Activated CD4-positive, alpha-beta T cell treated with anti-CD3 and anti-CD28 coated beads for 36 hours (primary cell): ENCODE results near the gene CISH. TPM values are rescaled to one million over a fixed set of nuclear protein-coding genes. Genes with fewer than 3 reads are reported as not detected.

Experiments used
- ATAC-seq: fragments of 200-7000 bp; cut with Tn5 transposase; one replicate; pipeline ENCODE4 v1.10.0; 2021; ENCODE audit warnings: mild to moderate bottlenecking, moderate library complexity
- CTCF ChIA-PET: fragments of 350-600 bp; sonication (Branson Sonifier 250); formaldehyde crosslinking; loops from one replicate; lab custom pipeline; 2021; ENCODE audit warnings: antibody characterized with exemption; lab: Charles Lee
- POLR2A ChIA-PET: fragments of 350-600 bp; sonication (Branson Sonifier 250); formaldehyde crosslinking; loops from one replicate; lab custom pipeline; 2021; ENCODE audit warnings: antibody characterized with exemption, inconsistent platforms; lab: Charles Lee
- DNase-seq: peaks from one replicate; pipeline ENCODE4 v3.0.0-alpha.2; 2020
- H3K27ac Mint-ChIP-seq: one replicate; pipeline ENCODE4 v1.8.0; 2021; ENCODE audit warnings: mixed read lengths
- H3K27me3 Mint-ChIP-seq: one replicate; pipeline ENCODE4 v1.8.0; 2021; ENCODE audit warnings: mixed read lengths
- H3K36me3 Mint-ChIP-seq: one replicate; pipeline ENCODE4 v1.8.0; 2021; ENCODE audit warnings: low read depth, mixed read lengths
- H3K4me1 Mint-ChIP-seq: one replicate; pipeline ENCODE4 v1.8.0; 2021; ENCODE audit warnings: mixed read lengths
- H3K4me3 Mint-ChIP-seq: one replicate; pipeline ENCODE4 v1.8.0; 2021; ENCODE audit warnings: mild to moderate bottlenecking, moderate library complexity, mixed read lengths
- H3K9me3 Mint-ChIP-seq: one replicate; pipeline ENCODE4 v1.8.0; 2021; ENCODE audit warnings: low read depth, mixed read lengths
- intact Hi-C, 2 experiments: fragments of 100-400 bp; cut with DNase I in 1 of 2; cut with micrococcal nuclease in 1 of 2; formaldehyde crosslinking; loops; one replicate each; pipeline versions ENCODE4 v1.14.2 to v1.15.1; 2022 to 2024; cut with DNase I, micrococcal nuclease
- total RNA-seq, 2 experiments: library from RNA; stranded (reverse); gene quantifications; one replicate each; pipeline ENCODE4 v1.2.3, GENCODE V29; 2021

CISH gene
- total RNA-seq, 2 experiments from 2014 or later = 265 to 269 TPM

DNA sequence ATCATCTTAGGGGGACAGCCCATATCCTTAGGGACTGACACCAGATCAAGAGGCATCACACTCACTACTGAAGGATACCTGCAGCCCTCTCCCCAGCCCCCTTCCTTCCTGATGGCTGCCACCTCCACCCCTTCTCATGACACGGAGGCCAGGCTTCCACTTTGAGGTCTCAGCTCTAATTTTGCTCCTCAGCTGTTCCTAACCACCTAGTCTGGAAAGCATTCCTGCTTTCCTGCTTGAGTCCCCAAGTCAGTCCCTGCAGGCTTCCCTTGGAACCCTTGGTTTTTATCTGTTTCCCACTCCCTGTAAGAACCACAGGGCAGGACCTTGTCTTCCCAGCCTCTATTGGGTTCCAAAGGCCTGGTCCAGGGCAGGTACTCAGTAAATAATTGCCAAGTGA, 47.3 kb downstream of the CISH start:
- H3K9me3 Mint-ChIP-seq = no peaks in the 10 kb centered on the region
- no peak for DNase-seq
- peaks cover 28% of the 10 kb centered on the region for H3K4me1 Mint-ChIP-seq
- ATAC-seq = no peak
- H3K36me3 Mint-ChIP-seq = peaks cover 2% of the 10 kb centered on the region
- H3K27me3 Mint-ChIP-seq = no peaks in the 10 kb centered on the region
- H3K4me3 Mint-ChIP-seq = no peak overlapping the region
- H3K27ac Mint-ChIP-seq = no peak overlapping the region
- CTCF ChIA-PET = interaction anchor here (0.7 to 1.6 kb wide), 3 partner anchors 14 to 217 kb away, joined by 3 to 5 read pairs (median 3); no protein-coding TSS in a partner anchor
- POLR2A ChIA-PET = no interaction called here
- intact Hi-C loops = no loop called here

- intact Hi-C loops = no loop called here
- POLR2A ChIA-PET = no interaction called here
- H3K27ac Mint-ChIP-seq = no peak overlapping the region
- H3K4me1 Mint-ChIP-seq = peaks cover 28% of the 10 kb centered on the region
- H3K4me3 Mint-ChIP-seq = no peak overlapping the region
- CTCF ChIA-PET = interaction anchor here (0.7 to 1.6 kb wide), 4 partner anchors 10 to 815 kb away, joined by 3 to 5 read pairs (median 4); no protein-coding TSS in a partner anchor
- H3K9me3 Mint-ChIP-seq = no peaks in the 10 kb centered on the region
- ATAC-seq = no peak
- H3K27me3 Mint-ChIP-seq = no peaks in the 10 kb centered on the region
- peaks cover 2% of the 10 kb centered on the region for H3K36me3 Mint-ChIP-seq
- DNase-seq = no peak
Observed at GRCh38 chr3:50563867-50564266, 47.7 kb downstream of the CISH start.

DNA sequence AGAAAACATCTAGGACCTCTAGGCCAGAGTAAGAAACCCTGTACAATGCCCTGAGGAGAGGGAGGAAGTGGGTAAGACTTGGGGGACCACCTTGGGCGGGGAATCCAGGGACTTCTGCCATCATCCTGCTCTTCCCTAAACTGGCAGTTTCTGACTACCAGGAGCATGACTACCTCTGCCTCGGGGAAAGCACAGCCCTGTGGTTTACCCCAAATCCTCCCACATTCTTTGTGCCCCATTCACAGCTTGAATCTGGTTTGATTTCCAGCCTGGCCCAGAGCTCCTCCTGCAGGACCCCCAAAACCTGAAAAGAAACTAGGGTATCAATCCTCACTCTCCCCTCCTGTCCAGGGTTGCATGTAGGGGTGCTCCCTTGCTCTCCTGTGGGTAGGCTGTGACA, 48.7 kb downstream of the CISH start:
- no peak overlapping the region for H3K4me3 Mint-ChIP-seq
- H3K27ac Mint-ChIP-seq = no peak overlapping the region
- H3K36me3 Mint-ChIP-seq = peaks cover 4% of the 10 kb centered on the region
- no peaks in the 10 kb centered on the region for H3K27me3 Mint-ChIP-seq
- no peak for DNase-seq
- H3K4me1 Mint-ChIP-seq = peaks cover 24% of the 10 kb centered on the region
- intact Hi-C loops = no loop called here
- ATAC-seq = no peak
- no peaks in the 10 kb centered on the region for H3K9me3 Mint-ChIP-seq
- ChIA-PET POLR2A (no interaction called here), CTCF (interaction anchor here (0.8 to 1.4 kb wide), 3 partner anchors 11 to 816 kb away, joined by 3 to 4 read pairs (median 3); no protein-coding TSS in a partner anchor)

GRCh38 chr3:50559702-50560101, 51.9 kb downstream of the CISH start:
- no peak for DNase-seq
- ATAC-seq = no peak
- peaks cover 8% of the 10 kb centered on the region for H3K4me1 Mint-ChIP-seq

GRCh38 chr3:50557915-50558314, 53.7 kb downstream of the CISH start:
- no peak overlapping the region for H3K27ac Mint-ChIP-seq
- intact Hi-C loops = no loop called here
- H3K9me3 Mint-ChIP-seq = no peaks in the 10 kb centered on the region
- ChIA-PET CTCF (no interaction called here), POLR2A (no interaction called here)
- no peak overlapping the region for H3K4me3 Mint-ChIP-seq
- peaks cover 2% of the 10 kb centered on the region for H3K36me3 Mint-ChIP-seq
- no peak for ATAC-seq
- H3K27me3 Mint-ChIP-seq = no peaks in the 10 kb centered on the region
- no peak for DNase-seq
- peaks cover under 1% of the 10 kb centered on the region for H3K4me1 Mint-ChIP-seq

More at GRCh38 chr3:50559702-50560101, 51.9 kb downstream of the CISH start:
- intact Hi-C loops = no loop called here
- Mint-ChIP-seq H3K27ac (no peak overlapping the region), H3K9me3 (no peaks in the 10 kb centered on the region), H3K27me3 (no peaks in the 10 kb centered on the region), H3K4me3 (no peak overlapping the region), H3K36me3 (peaks cover 2% of the 10 kb centered on the region)
- CTCF ChIA-PET = interaction anchor here (0.6 kb wide), 1 partner anchor 1145 kb away, joined by 3 read pairs; no protein-coding TSS in a partner anchor
- POLR2A ChIA-PET = interaction anchor here (0.6 kb wide), 1 partner anchor 103 kb away, joined by 5 read pairs; no protein-coding TSS in a partner anchor

- Mint-ChIP-seq H3K9me3 (no peaks in the 10 kb centered on the region), H3K4me1 (no peaks in the 10 kb centered on the region), H3K27ac (no peak overlapping the region), H3K36me3 (peaks cover 2% of the 10 kb centered on the region), H3K27me3 (no peaks in the 10 kb centered on the region), H3K4me3 (no peak overlapping the region)
- CTCF ChIA-PET = interaction anchor here (0.7 kb wide), 1 partner anchor 133 kb away, joined by 4 read pairs; no protein-coding TSS in a partner anchor
- POLR2A ChIA-PET = no interaction called here
- intact Hi-C loops = no loop called here
- no peak for ATAC-seq
- no peak for DNase-seq
Observed at GRCh38 chr3:50557106-50557505, 54.5 kb downstream of the CISH start.

Other genes with a start within 250 kb of the CISH start
- gene CACNA2D2, start 108.1 kb downstream of the CISH start, total RNA-seq = 1 to 10 TPM; 1.1 to 1.5 TPM
- 10 to 100 TPM; 31.7 to 31.9 TPM for gene C3orf18, start 44.0 kb downstream of the CISH start, total RNA-seq
- gene HEMK1, start 42.3 kb downstream of the CISH start, total RNA-seq = 10 to 100 TPM; 61.6 to 77.7 TPM
- 100 to 1,000 TPM; 178 to 218 TPM for gene MAPKAPK3, start 5.4 kb upstream of the CISH start, total RNA-seq
- gene DOCK3, start 63.2 kb upstream of the CISH start, total RNA-seq = 1 to 10 TPM; 2.5 to 2.6 TPM